NCI-H748 (cell line): Measurements from ENCODE around the gene ODR4.
"Not testable (repeated sequence)": the region's sequence is repeated elsewhere in the genome, so short reads cannot be mapped to it uniquely, and the experiment has no call there.

ENCODE experiments used
- DNase-seq: peaks from one replicate; lab custom pipeline; 2025; ENCODE audit not compliant: unreplicated experiment; lab: John Stamatoyannopoulos, UW

The ODR4 gene

DNA sequence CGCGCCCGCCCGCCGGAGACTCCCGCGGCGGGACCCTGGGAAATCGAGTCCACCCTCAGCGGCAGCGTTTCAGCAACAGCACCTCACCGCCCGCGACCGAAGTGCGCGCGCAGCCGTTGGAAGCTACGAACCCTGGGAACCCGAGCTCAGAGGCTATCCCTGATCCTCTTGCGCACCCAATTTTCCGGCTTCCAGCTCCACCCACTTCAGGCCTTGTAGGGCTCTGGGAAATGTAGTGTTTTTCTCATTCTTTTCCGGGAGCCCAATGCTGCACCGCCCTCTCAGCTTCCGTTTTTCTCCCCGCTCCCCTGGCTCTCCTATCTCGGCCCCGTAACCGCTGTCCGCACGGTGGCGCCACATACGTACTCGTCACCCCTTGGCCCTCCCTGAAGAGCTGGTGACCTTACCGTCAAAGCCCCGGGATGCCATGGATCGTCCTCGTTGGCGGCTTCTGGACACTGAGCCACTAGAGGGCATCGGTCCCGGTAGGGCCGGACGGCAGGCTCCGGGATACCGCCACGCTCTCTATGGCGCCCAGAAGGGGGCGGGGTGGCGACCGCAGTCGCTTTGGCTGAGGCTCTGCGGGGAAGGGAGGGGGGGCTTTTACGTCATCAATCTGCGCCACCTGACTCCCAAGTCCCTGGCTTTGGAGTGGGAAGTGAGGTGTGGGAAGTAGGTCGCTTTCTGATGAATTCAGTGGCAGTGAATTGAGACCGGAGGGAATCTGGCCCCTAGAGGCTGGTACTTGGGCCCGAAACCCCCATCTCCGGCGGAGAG, at the start of gene ODR4, which contains the start of gene TPR:
ODR4 (plus strand) TSS at position 687 of the 777 bp plus-strand sequence. CDS start 3,948 bp downstream, outside the sequence.
TPR (minus strand) TSS at position 102 of the 777 bp plus-strand sequence. CDS start 225 bp downstream, outside the sequence.
- DNase-seq: peak; percentile 98

DNA sequence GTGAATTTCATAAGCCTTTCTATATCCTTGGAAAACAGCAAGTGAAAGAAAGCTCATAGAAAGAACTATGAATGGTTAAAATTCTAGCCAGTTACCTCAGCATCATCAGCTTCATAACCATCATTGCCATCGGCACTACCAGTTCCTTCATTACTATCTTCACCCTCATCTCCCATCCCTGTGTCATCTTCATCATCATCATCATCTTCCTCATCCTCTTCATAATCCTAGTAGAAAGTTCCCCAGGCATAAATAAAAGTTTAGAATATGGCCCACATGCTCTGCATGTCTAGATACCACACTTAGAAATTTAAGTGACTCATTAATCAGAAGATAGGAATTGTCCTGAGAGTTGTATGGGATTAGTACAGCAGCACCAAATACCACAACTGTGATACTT, 49.6 kb upstream of the ODR4 start:
- DNase-seq: no peak

DNA sequence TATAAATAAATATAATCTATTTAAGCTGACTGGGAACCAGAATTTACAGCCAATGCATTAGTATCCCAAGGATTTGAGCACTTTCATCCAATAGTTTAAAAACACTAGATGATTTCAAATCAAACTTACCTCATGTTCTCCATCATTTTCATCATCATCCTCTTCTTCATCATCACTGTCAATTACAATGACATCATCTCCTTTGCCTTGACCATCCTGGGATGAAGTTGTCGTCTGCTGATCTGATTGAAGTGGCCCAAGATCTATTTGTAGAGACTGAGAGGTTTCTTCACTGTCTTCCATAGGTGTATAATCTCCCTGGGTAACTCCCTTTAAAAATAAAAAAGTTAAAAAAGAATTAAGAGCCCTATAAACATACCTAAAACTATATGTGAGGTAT, 48.3 kb upstream of the ODR4 start:
- no peak for DNase-seq

DNA sequence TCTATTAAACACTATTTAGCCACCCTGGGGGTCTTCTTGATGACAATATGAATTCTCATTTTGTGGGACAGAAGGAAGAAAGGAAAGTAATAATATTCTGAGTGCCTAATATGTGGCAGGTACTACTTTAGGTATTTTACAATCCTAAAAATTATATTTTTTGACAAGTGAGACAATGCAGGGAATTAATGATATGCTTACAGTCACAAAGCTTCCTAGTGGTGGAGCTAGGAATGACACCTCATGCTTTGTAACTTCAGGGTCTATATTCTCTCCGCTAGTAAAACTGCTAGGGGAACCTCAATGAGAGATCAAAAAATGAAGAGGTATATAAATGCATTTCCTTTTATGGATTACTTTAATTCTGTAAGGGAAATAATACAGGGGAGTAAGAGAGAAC, 44.9 kb upstream of the ODR4 start:
- DNase-seq: no peak

DNA sequence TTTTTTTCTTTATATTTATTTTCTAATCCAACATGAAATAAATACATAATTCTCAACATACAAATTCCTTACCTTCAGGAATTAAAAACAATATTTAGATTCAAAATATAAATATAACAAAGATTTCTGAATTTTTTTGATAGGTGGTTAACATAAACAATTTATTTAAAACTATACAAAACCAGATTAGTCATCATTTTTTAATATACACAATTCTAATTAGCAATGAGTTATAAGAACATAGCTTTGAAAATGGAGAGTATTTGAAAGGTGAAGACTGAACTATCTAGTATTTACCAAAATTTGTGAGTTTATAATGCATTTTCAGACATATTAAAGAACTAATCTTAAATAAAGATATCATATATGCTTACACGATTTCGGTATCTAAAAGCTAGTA, 38.1 kb upstream of the ODR4 start:
- DNase-seq: no peak

DNA sequence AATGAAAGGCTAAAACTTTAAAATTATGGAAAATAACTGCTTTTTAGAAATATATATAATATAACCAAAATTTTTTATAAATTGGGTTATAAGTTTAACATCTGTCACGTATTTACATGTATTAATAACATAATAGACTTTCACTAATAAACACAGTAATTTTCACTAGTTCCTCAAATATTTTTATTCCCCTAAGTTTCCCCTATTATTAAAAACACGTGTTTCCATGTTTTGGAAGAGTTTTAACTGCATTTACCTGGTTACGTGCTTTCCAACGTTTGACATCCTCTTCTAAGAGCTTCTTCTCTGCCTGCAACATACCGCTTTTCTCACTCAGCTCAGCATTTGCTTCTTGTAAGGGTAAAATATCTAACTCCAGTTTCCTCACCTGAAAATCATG, 34.9 kb upstream of the ODR4 start:
- DNase-seq: no peak

DNA sequence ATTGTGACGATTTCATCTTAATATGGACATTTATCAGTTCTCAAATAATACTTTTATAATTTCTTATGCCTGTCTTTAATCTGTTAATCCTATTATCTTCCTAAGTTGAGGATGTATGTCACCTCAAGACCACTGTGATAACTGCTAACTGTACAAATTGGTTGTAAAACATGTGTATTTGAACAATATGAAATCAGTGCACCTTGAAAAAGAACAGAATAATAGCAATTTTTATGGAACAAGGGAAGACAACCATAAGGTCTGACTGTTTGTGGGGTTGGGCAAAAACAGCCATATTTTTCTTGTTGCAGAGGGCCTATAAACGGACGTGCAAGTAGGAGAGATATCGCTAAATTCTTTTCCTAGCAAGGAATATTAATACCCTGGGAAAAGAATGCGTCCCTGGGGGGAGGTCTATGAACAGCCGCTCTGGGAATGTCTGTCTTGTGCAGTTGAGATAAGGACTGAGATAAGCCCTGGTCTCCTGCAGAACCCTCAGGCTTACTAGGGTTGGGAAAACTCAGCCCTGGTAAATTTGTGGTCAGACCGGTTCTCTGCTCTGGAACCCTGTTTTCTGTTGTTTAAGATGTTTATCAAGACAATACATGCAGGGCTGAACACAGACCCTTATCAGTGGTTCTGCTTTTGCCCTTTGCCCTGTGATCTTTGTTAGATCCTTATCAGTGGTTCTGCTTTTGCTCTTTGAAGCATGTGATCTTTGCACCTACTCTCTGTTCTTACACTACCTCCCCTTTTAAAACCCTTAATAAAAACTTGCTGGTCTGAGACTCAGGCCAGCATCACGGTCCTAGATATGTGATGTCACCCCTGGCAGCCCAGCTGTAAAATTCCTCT, 27.6 kb upstream of the ODR4 start:
- not testable (repeated sequence) for DNase-seq

DNA sequence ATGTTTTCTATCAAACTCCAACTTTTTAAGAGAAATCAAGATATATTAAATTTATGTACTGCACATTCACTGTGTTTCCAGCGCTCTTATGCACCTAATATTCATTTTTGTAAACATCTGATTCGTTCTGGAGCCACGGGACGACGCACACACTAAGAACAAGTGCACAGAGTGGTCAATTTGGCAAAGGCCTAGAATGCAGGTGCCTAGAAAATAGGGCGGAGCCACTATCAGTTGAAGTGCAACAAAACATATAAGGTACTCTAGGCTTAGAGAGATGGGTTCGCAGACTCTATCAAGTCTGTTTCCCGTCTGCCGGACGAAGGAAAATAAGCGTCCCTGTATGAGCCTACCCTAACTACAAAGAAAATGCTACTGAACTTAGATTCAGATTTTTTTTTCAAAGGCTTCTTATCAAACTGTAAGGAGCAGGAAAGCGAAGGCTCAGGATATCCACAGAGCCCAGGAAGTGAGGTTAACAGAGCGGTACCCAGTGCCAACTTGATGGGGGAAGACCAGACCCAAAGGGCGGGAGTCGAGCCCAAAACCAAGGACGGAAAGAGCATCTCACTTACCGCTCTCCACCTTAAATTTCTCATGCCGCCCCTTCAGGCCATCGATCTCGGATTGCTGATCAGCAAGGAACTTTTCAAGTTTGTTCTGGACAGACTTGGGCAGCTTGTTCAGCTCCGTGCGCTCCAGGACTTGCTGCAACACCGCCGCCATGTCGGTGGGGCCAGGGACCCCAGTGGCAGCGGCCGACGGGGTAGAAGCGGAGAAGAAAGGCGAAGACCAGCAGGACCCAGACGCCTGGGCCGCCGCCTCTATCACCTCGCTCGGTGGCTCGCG, 1.1 kb upstream of the ODR4 start:
- peak; percentile 61 for DNase-seq

DNA sequence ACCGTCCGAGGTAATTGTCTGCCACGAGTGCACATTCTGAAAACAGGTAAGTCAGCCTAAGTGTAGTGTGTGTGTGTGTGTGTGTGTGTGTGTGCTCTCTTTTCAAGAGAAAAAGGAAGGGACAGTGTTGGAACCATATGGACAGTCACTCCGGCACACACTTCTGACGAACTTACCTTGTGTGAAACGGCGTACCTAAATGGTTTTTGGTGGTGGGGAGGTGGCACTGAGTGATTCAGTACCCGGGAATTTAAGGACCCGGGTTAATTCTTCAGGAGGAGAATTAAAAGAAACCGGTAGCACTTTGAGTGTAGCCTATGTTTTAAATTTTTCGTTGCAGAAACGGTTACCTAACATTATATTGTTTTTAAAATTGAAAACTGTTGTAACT, 286 bp downstream of the ODR4 start:
- DNase-seq: no peak

DNA sequence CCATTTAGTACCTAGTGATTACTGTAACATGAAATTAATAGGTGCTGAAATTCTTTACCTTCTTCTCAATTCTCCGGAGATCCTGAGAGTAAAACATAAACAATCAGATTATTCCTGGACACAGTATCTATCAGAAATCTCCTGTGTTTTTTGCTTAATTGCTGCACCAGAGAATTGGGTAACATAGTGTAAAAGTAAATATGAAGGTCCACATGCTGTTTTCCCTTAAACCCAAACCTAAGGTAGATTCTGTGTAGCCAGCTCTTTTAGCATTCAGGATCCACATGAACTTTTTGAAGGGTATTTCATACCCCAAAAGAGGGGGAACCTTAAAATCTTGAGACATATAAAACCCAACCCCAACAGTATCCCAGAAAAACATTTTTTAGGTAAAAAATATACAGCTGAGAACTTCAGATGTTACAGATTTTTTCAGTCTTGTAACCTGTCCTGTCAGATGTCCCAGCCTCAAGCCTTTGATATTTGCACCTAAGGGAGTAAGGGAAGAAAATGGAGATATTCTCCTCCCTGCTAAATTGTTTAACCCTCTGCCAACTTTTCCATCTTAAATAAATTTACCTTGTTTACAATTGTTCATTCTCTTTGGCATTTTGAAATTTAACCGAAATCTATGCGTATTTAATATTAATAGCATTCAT, 11.2 kb downstream of the ODR4 start:
- no peak for DNase-seq

DNA sequence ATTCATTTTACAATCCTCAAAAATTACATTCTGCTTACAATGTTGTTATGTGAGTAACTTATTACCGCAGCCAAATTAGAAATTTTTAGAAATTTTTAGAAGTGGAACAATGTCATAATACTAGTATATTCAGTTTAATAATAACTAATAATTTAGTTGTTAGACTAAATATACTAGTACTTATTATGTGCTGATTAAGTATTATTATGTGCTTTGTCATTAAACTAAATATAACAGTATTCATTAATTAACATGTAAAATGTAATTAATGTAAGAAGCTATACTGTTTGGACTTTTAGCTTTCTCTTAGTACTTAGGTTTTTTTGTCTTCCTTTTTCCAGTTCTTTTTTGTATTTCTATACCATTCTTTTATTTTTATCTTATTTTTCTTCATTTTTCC, 15.3 kb downstream of the ODR4 start:
- no peak for DNase-seq

DNA sequence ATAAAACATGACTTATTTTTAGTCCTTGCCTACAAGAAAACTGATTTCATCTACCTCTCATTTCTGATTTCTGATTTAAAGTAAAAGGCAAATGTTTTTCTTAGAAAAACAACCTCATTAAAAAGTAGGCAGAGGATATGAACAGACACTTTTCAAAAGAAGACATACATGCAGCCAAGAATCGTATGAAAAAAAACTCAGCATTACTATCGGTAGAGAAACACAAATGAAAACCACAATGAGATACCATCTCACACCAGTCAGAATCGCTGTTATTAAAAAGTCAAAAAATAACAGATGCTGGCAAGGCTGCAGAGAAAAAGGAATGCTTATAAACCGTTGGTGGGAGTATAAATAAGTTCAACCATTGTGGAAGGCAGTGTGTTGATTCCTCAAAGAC, 16.2 kb downstream of the ODR4 start:
- DNase-seq: no peak

DNA sequence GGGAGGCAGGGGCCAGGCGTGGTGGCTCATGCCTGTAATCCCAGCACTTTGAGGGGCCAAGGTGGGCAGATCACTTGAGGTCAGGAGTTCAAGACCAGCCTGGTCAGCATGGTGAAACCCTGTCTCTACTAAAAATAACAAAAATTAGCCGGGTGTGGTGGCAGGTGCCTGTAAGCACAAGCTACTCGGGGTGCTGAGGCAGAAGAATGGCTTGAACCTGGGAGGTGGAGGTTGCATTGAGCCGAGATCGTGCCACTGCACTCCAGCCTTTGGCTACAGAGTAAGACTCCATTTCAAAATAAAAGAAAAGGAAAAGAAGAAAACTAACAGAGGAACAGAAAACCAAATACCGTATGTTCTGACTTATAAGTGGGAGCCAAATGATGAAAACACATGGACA, 17.1 kb downstream of the ODR4 start:
- DNase-seq: not testable (repeated sequence)

DNA sequence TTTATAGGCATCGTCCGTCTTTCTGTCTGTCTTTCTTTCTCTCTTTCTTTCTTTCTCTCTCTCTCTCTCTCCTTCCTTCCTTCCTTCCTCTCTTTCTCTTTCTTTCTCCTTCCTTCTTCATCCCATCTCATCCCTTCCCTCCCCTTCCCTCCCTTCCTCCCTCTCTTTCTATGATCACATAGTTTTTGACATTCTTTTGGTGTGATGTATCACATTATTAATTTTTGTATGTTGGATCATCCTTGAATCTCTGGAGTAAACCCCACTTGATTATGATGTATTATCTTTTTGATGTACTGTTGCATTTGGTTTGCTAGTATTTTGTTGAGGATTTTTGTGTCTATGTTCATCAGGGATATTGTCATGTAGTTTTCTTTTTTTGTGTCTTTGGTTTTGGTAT, 25.8 kb downstream of the ODR4 start:
- not testable (repeated sequence) for DNase-seq

DNA sequence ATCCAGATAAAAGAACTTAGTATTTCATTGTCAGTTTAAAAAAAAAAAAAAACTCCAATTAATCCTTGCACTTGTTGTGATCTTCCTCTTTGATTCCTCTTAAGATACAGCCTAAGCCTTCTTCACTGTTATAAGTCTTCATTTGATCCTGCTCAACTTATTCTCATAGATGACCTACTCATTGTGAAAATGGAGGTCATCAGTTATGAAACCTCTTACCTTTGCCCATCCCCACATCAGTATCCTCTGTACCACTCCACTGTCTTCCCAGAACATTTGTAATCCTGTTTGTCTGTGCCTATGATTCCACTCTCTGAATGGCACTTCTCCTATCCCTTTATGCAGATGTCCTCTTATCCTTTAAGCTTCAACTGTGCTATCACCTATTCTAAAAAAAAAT, 28.0 kb downstream of the ODR4 start:
- DNase-seq: no peak

DNA sequence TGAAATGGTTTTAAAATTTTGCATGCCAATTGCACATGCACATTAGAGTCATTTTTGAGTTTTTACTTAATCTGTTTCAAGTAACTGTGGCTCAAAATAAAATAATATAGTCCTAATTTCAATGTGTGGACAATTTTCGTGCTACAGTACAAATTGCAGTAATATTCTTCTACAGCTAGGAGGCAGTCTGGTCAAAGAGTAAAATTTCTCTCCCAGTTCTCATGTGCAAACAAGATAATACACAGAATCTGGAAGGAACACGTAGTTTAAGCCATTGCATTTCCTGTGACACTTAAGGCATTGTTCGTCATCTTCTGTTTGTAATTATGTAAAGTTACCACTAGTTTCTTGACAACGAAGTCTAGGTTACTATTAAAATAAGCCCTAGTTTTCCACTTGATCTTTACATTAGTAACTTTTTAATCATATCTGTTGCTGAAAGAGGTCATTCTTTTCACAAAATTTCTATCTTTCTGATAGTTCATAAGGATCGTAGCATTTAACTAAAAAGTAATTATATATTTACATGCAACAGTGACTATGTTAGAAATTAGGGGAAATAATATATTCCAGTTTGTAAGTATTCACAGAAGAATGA, 28.9 kb downstream of the ODR4 start:
- DNase-seq: peak; percentile 44

DNA sequence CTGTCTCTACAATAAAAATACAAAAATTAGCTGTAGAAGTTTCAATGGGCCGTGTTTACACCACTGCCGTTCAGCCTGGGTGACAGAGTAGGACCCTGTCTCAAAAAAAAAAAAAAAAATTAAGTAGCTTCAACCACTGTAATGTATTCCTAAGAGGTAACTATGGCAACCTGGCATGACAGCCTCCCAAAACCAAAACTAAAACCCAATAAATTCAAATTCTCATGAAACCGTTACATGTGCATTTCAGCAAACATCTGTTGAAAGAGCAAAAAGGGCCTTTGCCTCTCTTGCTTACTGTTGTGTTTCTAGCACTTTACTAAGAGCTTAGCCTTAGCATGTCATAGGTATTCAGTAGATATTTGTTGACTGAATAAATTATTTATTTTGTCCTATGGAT, 33.5 kb downstream of the ODR4 start:
- DNase-seq: no peak

DNA sequence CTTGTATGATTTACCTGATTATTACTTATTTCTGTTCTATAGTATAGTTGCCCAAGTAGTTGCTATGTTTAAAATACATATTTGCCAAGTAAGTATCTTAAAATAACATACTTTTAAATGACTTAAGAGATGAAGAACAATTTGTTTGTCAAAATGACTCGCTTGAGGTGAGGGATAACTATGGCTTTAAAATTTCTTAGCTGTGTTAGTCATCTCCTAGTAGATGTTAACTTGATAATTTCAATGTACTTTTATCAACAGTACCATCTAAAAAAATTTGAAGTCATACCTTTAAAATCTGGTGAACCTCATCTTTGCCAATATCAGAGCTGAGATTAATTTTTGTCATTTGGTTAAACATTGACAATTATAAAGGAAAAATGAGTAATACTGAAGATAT, 37.7 kb downstream of the ODR4 start:
- DNase-seq: no peak

DNA sequence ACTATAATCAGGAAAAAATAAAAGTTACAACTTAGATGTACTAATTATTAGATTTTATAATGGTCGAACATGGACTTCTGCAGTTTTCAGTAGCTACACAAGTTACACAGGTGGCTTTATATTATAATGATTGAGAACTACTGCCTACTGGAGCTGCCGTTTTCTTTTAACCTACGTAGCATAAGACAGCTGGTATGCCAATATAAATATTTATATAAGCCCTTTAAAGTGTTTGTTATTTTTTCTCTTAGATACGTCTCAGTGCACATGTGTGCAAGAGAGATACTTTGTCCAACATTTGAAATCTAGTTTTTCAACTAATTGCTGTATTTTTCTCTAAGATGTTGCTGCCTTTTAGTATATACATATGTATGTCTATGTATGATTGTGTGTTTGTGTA, 42.9 kb downstream of the ODR4 start:
- peak; percentile 41 for DNase-seq

DNA sequence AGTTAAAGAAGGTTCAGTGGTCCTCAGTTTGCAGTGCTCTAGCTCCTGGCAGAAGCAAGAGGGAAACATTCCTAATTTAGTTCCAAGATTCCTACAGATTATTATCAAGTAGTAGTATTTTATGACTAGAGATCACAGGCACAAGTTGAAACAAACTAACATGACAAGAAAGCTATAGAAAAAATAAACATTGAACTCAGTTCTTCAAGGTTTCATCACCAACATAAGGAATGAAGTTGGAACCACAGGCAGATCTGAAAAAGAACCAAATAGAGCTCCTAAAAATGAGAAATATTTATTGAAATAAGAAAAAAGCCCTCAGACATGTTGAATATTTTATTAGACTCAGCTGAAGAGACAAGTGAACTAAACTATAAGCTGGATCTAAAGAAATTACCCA, 44.7 kb downstream of the ODR4 start:
- DNase-seq: no peak
